Endodermal cell (in vitro differentiated cells): ENCODE measurements around the gene MROH9. TPM values are rescaled to one million over a fixed set of nuclear protein-coding genes. Genes with fewer than 3 reads are reported as not detected.

Source experiments
- DNase-seq: peaks from one replicate; pipeline ENCODE4 v3.0.0-alpha.2; 2017
- H3K27ac ChIP-seq: 2 replicates; pipeline ENCODE4 v1.5.1; 2013; ENCODE audit warnings: mild to moderate bottlenecking, low read depth, low read length, moderate library complexity
- H3K27me3 ChIP-seq: 2 replicates; pipeline ENCODE4 v1.6.1; 2013; ENCODE audit warnings: mild to moderate bottlenecking, low read length, moderate library complexity; ENCODE audit not compliant: insufficient read depth, control insufficient read depth, poor library complexity, severe bottlenecking
- H3K36me3 ChIP-seq: 2 replicates; pipeline ENCODE4 v1.7.0; 2013; ENCODE audit warnings: mild to moderate bottlenecking, low read length, moderate library complexity; ENCODE audit not compliant: control insufficient read depth, insufficient read depth
- H3K4me1 ChIP-seq: one replicate; pipeline ENCODE4 v1.7.0; 2013; ENCODE audit warnings: low read length; ENCODE audit not compliant: control insufficient read depth, insufficient read depth
- H3K4me3 ChIP-seq: 2 replicates; pipeline ENCODE4 v1.5.1; 2013; ENCODE audit warnings: mild to moderate bottlenecking, low read length, moderate library complexity
- H3K9ac ChIP-seq: 2 replicates; pipeline ENCODE4 v1.6.1; 2013; ENCODE audit warnings: mild to moderate bottlenecking, low read length, moderate library complexity; ENCODE audit not compliant: poor library complexity, severe bottlenecking; ENCODE audit errors: extremely low read depth
- H3K9me3 ChIP-seq: 2 replicates; pipeline ENCODE4 v1.6.1; 2013; ENCODE audit warnings: mild to moderate bottlenecking, low read length, moderate library complexity; ENCODE audit not compliant: control insufficient read depth
- H3K27ac Mint-ChIP-seq: 2 replicates; pipeline ENCODE4 v1.8.0; 2020; ENCODE audit warnings: mixed read lengths
- H3K27me3 Mint-ChIP-seq: 2 replicates; pipeline ENCODE4 v1.8.0; 2021; ENCODE audit warnings: mild to moderate bottlenecking, mixed read lengths; ENCODE audit not compliant: insufficient read depth
- H3K36me3 Mint-ChIP-seq: 2 replicates; pipeline ENCODE4 v1.8.0; 2020; ENCODE audit warnings: low read depth, mixed read lengths
- H3K4me1 Mint-ChIP-seq: 2 replicates; pipeline ENCODE4 v1.8.0; 2020; ENCODE audit warnings: mixed read lengths
- H3K4me3 Mint-ChIP-seq: 2 replicates; pipeline ENCODE4 v1.8.0; 2020; ENCODE audit warnings: mild to moderate bottlenecking, moderate library complexity, mixed read lengths
- H3K9me3 Mint-ChIP-seq: 2 replicates; pipeline ENCODE4 v1.8.0; 2020; ENCODE audit warnings: mild to moderate bottlenecking, mixed read lengths
- WGBS, 2 experiments: methylation state at CpG; one replicate each; pipeline versions ENCODE4 v1.1.5 to v1.1.7; 2013; ENCODE audit warnings: missing lambda C conversion rate in 2 of 2, mixed read lengths in 1 of 2; ENCODE audit not compliant: insufficient coverage in 1 of 2, insufficient read length in 1 of 2; 5-methylcytosine and 5-hydroxymethylcytosine counted together
- total RNA-seq, 2 donors: library from RNA; stranded (reverse); fragmentation: NEBNext Ultra II Directional in 1 of 2; extraction: Animal tissue kit (Norgen Biotek cat#: 25700) in 1 of 2; gene quantifications; 2 replicates in 1 of 2; 3 replicates in 1 of 2; pipeline ENCODE4 v1.2.1, GENCODE V29; 2021
- TF ChIP-seq, protein P1 (sequence below): fragments of 200-600 bp; sonication (generic); conservative IDR thresholded peaks from 2 replicates; pipeline ENCODE4 v1.5.0; 2021; ENCODE audit warnings: antibody characterized with exemption, mild to moderate bottlenecking

MROH9 gene
- total RNA-seq, 2 donors from 2014 or later = not detected

- Histone ChIP-seq H3K36me3 (no peaks in the 10 kb centered on the region), H3K27ac (no peak overlapping the region), H3K4me3 (no peak overlapping the region), H3K9ac (no peak overlapping the region), H3K4me1 (no peaks in the 10 kb centered on the region), H3K9me3 (no peaks in the 10 kb centered on the region), H3K27me3 (no peaks in the 10 kb centered on the region)
- Mint-ChIP-seq H3K27ac (no peak overlapping the region), H3K27me3 (no peaks in the 10 kb centered on the region), H3K36me3 (no peaks in the 10 kb centered on the region), H3K4me1 (no peaks in the 10 kb centered on the region), H3K4me3 (no peak overlapping the region), H3K9me3 (no peaks in the 10 kb centered on the region)
- WGBS, 2 experiments = 85% methylated on average over 1 of the region's 1 CpG; no CpG with 5 or more reads in 1 of the 2 experiments
- DNase-seq = no peak
- TF ChIP-seq, protein P1, sequence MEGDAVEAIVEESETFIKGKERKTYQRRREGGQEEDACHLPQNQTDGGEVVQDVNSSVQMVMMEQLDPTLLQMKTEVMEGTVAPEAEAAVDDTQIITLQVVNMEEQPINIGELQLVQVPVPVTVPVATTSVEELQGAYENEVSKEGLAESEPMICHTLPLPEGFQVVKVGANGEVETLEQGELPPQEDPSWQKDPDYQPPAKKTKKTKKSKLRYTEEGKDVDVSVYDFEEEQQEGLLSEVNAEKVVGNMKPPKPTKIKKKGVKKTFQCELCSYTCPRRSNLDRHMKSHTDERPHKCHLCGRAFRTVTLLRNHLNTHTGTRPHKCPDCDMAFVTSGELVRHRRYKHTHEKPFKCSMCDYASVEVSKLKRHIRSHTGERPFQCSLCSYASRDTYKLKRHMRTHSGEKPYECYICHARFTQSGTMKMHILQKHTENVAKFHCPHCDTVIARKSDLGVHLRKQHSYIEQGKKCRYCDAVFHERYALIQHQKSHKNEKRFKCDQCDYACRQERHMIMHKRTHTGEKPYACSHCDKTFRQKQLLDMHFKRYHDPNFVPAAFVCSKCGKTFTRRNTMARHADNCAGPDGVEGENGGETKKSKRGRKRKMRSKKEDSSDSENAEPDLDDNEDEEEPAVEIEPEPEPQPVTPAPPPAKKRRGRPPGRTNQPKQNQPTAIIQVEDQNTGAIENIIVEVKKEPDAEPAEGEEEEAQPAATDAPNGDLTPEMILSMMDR = no peak
Observed at GRCh38 chr1:171103862-171104261, 168.5 kb downstream of the MROH9 start.

- Mint-ChIP-seq H3K4me1 (no peaks in the 10 kb centered on the region), H3K9me3 (no peaks in the 10 kb centered on the region), H3K27ac (no peak overlapping the region), H3K36me3 (no peaks in the 10 kb centered on the region), H3K4me3 (no peak overlapping the region), H3K27me3 (no peaks in the 10 kb centered on the region)
- no peaks in the 10 kb centered on the region for H3K9me3 ChIP-seq
- no peak for DNase-seq
- no peak overlapping the region for H3K9ac ChIP-seq
- TF ChIP-seq, protein P1 = no peak
- H3K27ac ChIP-seq = no peak overlapping the region
- H3K4me3 ChIP-seq = no peak overlapping the region
- H3K36me3 ChIP-seq = no peaks in the 10 kb centered on the region
- H3K27me3 ChIP-seq = no peaks in the 10 kb centered on the region
- WGBS, 2 experiments = 80 to 96% methylated on average over 2 to 3 of the region's 3 CpGs
- H3K4me1 ChIP-seq = no peaks in the 10 kb centered on the region
Observed at GRCh38 chr1:171107262-171107940, 172.1 kb downstream of the MROH9 start.

DNA sequence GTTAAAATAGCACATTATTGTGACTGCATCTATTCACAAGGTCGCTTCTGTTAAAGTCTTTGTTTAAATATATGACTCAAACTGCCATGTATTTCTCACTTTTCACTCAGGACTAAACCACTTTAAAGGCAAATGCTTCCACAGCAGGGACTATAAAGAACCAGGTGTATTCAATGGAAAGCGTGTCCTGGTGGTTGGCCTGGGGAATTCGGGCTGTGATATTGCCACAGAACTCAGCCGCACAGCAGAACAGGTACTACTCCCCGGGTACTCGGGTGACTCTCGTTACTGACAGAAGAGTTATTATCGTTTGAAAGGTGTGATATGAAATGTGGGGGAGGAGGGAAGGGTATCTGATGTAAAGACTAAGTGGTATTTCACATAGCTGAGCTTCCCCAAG lies 172.6 kb downstream of the MROH9 start:
- no peaks in the 10 kb centered on the region for H3K9me3 Mint-ChIP-seq
- Histone ChIP-seq H3K36me3 (no peaks in the 10 kb centered on the region), H3K9me3 (no peaks in the 10 kb centered on the region), H3K27ac (no peak overlapping the region), H3K4me1 (no peaks in the 10 kb centered on the region), H3K27me3 (no peaks in the 10 kb centered on the region), H3K4me3 (no peak overlapping the region), H3K9ac (no peak overlapping the region)
- no peaks in the 10 kb centered on the region for H3K36me3 Mint-ChIP-seq
- 91 to 93% methylated on average over 7 to 8 of the region's 8 CpGs for WGBS, 2 experiments
- H3K27ac Mint-ChIP-seq = no peak overlapping the region
- no peak for DNase-seq
- TF ChIP-seq, protein P1 = peak; percentile 51
- no peaks in the 10 kb centered on the region for H3K4me1 Mint-ChIP-seq
- no peaks in the 10 kb centered on the region for H3K27me3 Mint-ChIP-seq
- no peak overlapping the region for H3K4me3 Mint-ChIP-seq
